Measurements from ENCODE around the gene UTS2B.

UTS2B gene

GRCh38 chr3:191303596-191303995 lies 26.7 kb downstream of the UTS2B start:
- ChIA-PET CTCF (no interaction called here), POLR2A (interaction anchor here (1.6 kb wide), 1 partner anchor 26 kb away, joined by 3 read pairs; the partner anchor contains the start of gene CCDC50)
- TF ChIP-seq ARNT (IDR thresholded peaks at IDR 0.05), result no peak
- no peak for TF ChIP-seq FOXA1 (IDR thresholded peaks at IDR 0.05)
- TF ChIP-seq L3MBTL2 (conservative IDR thresholded peaks at IDR 0.05), result no peak
- TF ChIP-seq SP1 (IDR thresholded peaks at IDR 0.05), result no peak
- TF ChIP-seq ZNF384 (IDR thresholded peaks at IDR 0.05), result no peak
- no peak for TF ChIP-seq LEF1 (IDR thresholded peaks at IDR 0.05; ENCODE audit: borderline replicate concordance)
- TF ChIP-seq TARDBP (IDR thresholded peaks at IDR 0.05), result no peak
- no peak for TF ChIP-seq SUZ12 (IDR thresholded peaks at IDR 0.05)
- no peak for TF ChIP-seq BHLHE40 (IDR thresholded peaks at IDR 0.05; ENCODE audit: borderline replicate concordance)
- TF ChIP-seq FOXM1 (IDR thresholded peaks at IDR 0.05; ENCODE audit: borderline replicate concordance), result no peak
- no peak for TF ChIP-seq NFRKB (IDR thresholded peaks at IDR 0.05)
- no peak for TF ChIP-seq FOXK2 (IDR thresholded peaks at IDR 0.05)
- no peak for TF ChIP-seq PKNOX1 (IDR thresholded peaks at IDR 0.05)
- TF ChIP-seq HDGF (IDR thresholded peaks at IDR 0.05; ENCODE audit: borderline replicate concordance), result no peak
- DNase-seq (ENCODE audit: extremely low spot score), result no peak

- POLR2A ChIA-PET, result interaction anchor here (1.6 kb wide), 1 partner anchor 27 kb away, joined by 3 read pairs; the partner anchor contains the start of gene CCDC50
- DNase-seq (ENCODE audit: extremely low spot score), result no peak
- 0 out of 2 replicates have a peak, but pooled peaks have one; percentile 14 for TF ChIP-seq CTBP1 (IDR thresholded peaks at IDR 0.05; ENCODE audit: borderline replicate concordance)
- no peak for TF ChIP-seq TARDBP (IDR thresholded peaks at IDR 0.05)
- peak; percentile 92 for TF ChIP-seq PKNOX1 (IDR thresholded peaks at IDR 0.05)
- CTCF ChIA-PET, result no interaction called here
These were observed 27.9 kb downstream of the UTS2B start for GRCh38 chr3:191302451-191302850.

- POLR2A ChIA-PET, result interaction anchor here (1.6 kb wide), 1 partner anchor 27 kb away, joined by 3 read pairs; the partner anchor contains the start of gene CCDC50
- DNase-seq (ENCODE audit: extremely low spot score), result no peak
- CTCF ChIA-PET, result no interaction called here
- TF ChIP-seq ARNT (IDR thresholded peaks at IDR 0.05) (no peak), TARDBP (IDR thresholded peaks at IDR 0.05) (no peak), PKNOX1 (IDR thresholded peaks at IDR 0.05) (no peak), FOXA1 (IDR thresholded peaks at IDR 0.05) (no peak), L3MBTL2 (conservative IDR thresholded peaks at IDR 0.05) (no peak), NFRKB (IDR thresholded peaks at IDR 0.05) (no peak), BHLHE40 (IDR thresholded peaks at IDR 0.05; ENCODE audit: borderline replicate concordance) (no peak), SP1 (IDR thresholded peaks at IDR 0.05) (no peak), SUZ12 (IDR thresholded peaks at IDR 0.05) (no peak), ZNF384 (IDR thresholded peaks at IDR 0.05) (no peak), FOXK2 (IDR thresholded peaks at IDR 0.05) (no peak), CTBP1 (IDR thresholded peaks at IDR 0.05; ENCODE audit: borderline replicate concordance) (no peak), HDGF (IDR thresholded peaks at IDR 0.05; ENCODE audit: borderline replicate concordance) (no peak), LEF1 (IDR thresholded peaks at IDR 0.05; ENCODE audit: borderline replicate concordance) (no peak), FOXM1 (IDR thresholded peaks at IDR 0.05; ENCODE audit: borderline replicate concordance) (no peak), ELF4 (IDR thresholded peaks at IDR 0.05) (no peak)
These were observed 28.4 kb downstream of the UTS2B start for GRCh38 chr3:191301782-191302411.

GRCh38 chr3:191301017-191301416 lies 29.3 kb downstream of the UTS2B start:
- CTCF ChIA-PET, result no interaction called here
- no peak for DNase-seq (ENCODE audit: extremely low spot score)
- no peak for TF ChIP-seq SUZ12 (IDR thresholded peaks at IDR 0.05)
- TF ChIP-seq PKNOX1 (IDR thresholded peaks at IDR 0.05), result no peak
- no peak for TF ChIP-seq LEF1 (IDR thresholded peaks at IDR 0.05; ENCODE audit: borderline replicate concordance)
- no peak for TF ChIP-seq SP1 (IDR thresholded peaks at IDR 0.05)
- TF ChIP-seq FOXA1 (IDR thresholded peaks at IDR 0.05), result no peak
- TF ChIP-seq ELF4 (IDR thresholded peaks at IDR 0.05), result no peak
- TF ChIP-seq BHLHE40 (IDR thresholded peaks at IDR 0.05; ENCODE audit: borderline replicate concordance), result no peak
- TF ChIP-seq TARDBP (IDR thresholded peaks at IDR 0.05), result no peak
- no peak for TF ChIP-seq FOXM1 (IDR thresholded peaks at IDR 0.05; ENCODE audit: borderline replicate concordance)

GRCh38 chr3:191300422-191300821 lies 29.9 kb downstream of the UTS2B start:
- TF ChIP-seq L3MBTL2 (conservative IDR thresholded peaks at IDR 0.05) (no peak), NFRKB (IDR thresholded peaks at IDR 0.05) (no peak), PKNOX1 (IDR thresholded peaks at IDR 0.05) (no peak), BHLHE40 (IDR thresholded peaks at IDR 0.05; ENCODE audit: borderline replicate concordance) (no peak), SP1 (IDR thresholded peaks at IDR 0.05) (no peak)
- ChIA-PET CTCF (no interaction called here), POLR2A (interaction anchor here (1.1 kb wide), 1 partner anchor 29 kb away, joined by 4 read pairs; the partner anchor contains the start of gene CCDC50)

More at GRCh38 chr3:191301017-191301416, 29.3 kb downstream of the UTS2B start:
- POLR2A ChIA-PET, result no interaction called here

More at GRCh38 chr3:191300422-191300821, 29.9 kb downstream of the UTS2B start:
- no peak for DNase-seq (ENCODE audit: extremely low spot score)
